Heart left ventricle (tissue), 13 donors: ENCODE data around the gene USP34.

Source experiments
- CTCF ChIP-seq, 12 donors: fragments of 200-600 bp; sonication (generic) in 4 of 12; IDR thresholded peaks; one replicate each; pipeline versions ENCODE4 v1.5.0 to v1.8.0; 2018 to 2022; ENCODE audit warnings: antibody characterized with exemption in 12 of 12, mild to moderate bottlenecking in 5 of 12
- POLR2A ChIP-seq, 2 donors: fragments of 450-650 bp; IDR thresholded peaks; one replicate each; pipeline ENCODE4 v1.6.1; 2017; ENCODE audit warnings: antibody characterized with exemption in 2 of 2, mild to moderate bottlenecking in 2 of 2, moderate library complexity in 2 of 2
- donor health status: ischemic (EF 13 %, LVEDD 7.1; RV severe dilation, severe dysfunction).
- donor health status: DM: no; HTN: yes; CAD: no.
- donor health status: DM: no; HTN: no; CAD: no.
- donor health status: ischemic (EF 25% LVEDD 6.9; RV normal size, moderate dysfunction).
- donor health status: ischemic (EF 25% LVEDD 5.7; RV mildly dilated, moderate dysfunction).
- donor health status: ischemic (EF 35%, LVEDD 5.7; RV mildly dilated, moderate dysfunction).
- donor health status: nonischemic (EF 11% LVEDD 7.7; RV severe dilation, severe dysfunction).
- donor health status: DM: yes; HTN: yes; CAD: no.
- donor health status: PGD.
- donor health status: ischemic (EF 29% LVEDD 5.4; RV normal size, mild dysfunction).
- donor health status: nonischemic (EF 23%, LVEDD 6.1; RV moderate dilation, normal function).

GRCh38 chr2:61287254-61287653 lies 183.6 kb downstream of the USP34 start:
- no peak for TF ChIP-seq POLR2A (IDR thresholded peaks at IDR 0.05)
- TF ChIP-seq CTCF (IDR thresholded peaks at IDR 0.05) = no peak
